CD4-positive, alpha-beta T cell treated with Interleukin-10 for 1 hour (primary cell): ENCODE measurements around the gene SMIM10.
"Not testable (repeated sequence)": the region's sequence is repeated elsewhere in the genome, so short reads cannot be mapped to it uniquely, and the experiment has no call there.

Source experiments
- DNase-seq: peaks from one replicate; pipeline ENCODE4 v3.0.0-alpha.2; 2020

Gene SMIM10

DNA sequence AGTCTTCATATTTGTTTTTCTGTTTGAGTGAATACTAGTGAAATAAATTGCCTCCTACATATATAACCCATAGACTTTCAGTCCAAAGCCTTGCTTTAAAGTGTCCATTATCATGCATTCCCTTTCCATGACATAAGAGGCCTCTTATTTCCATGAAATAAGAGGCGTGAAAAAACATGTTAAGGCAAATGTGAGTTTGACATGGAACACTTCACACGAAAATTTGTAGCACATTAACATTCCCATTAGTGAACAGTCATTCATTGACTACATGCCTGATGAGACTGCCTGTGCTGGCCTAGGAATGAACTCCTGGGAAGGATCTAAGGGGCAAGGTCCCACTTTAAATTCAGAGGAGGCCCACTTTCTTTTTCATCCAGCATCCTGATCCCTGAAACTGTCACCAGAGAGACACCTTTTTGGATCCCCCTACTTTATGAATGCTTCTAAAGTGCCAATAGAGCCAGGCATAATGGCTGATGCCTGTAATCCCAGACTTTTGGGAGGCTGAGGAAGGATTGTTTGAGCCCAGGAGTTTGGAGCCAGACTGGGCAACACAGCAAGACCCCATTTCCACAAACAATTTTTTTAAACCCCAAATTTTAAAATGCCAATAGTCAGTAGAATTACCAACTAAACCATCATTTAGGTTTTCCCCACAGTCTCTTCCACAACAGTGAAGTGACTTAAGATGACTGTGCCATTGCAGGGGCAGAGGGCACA, 24.9 kb downstream of the SMIM10 start:
- DNase-seq, result no peak

DNA sequence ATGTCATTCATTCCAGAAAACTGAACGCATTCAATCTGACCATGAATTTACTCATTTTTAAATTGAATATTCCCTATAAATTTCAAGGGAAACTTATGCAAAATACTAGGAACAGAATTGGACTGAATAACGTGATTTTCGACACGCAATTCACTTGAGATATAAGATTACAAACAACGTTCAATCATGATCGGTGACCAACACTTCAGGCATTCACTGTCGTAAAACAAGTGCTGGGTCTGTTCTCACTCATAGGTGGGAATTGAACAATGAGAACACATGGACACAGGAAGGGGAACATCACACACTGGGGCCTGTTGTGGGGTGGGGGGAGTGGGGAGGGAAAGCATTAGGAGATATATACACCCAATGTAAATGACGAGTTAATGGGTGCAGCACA, 29.1 kb downstream of the SMIM10 start:
- not testable (repeated sequence) for DNase-seq

DNA sequence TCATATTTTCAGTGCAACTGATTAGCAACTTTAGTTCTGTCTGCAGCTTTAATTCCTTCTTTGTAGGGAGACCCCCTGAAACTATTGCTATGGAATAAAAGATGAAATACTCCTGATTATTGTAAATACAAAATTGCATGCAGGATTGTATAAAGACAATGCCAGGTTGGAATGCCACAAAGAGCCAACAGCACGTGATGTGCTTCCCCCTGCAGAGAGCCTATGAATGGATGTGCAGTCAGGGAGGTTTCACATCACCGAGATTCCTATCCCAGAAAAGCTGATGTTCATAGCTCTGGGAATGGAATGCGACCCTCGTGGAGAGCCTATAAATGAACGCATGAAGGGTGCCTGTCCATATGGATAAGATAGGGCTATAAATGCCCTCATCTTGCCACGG, 33.0 kb downstream of the SMIM10 start:
- DNase-seq, result not testable (repeated sequence)

DNA sequence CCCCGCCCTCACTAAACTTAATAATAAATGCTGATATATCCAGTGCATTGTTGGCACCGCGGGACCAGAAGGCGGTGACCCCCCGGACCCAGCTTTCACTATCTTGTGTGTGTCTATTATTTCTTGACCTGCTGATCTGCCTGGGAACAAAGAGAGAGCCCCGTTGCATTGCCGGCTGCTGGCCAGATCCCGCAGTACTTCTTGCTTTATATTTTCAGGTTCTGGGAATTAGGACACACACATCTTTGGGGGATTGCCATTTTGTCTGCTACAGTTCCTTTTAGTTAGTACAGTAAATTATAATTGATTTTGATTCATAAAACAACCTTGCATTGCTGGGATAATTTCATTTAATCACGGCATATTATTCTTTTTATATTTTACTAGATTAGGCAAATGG, 33.7 kb downstream of the SMIM10 start:
- no peak for DNase-seq

DNA sequence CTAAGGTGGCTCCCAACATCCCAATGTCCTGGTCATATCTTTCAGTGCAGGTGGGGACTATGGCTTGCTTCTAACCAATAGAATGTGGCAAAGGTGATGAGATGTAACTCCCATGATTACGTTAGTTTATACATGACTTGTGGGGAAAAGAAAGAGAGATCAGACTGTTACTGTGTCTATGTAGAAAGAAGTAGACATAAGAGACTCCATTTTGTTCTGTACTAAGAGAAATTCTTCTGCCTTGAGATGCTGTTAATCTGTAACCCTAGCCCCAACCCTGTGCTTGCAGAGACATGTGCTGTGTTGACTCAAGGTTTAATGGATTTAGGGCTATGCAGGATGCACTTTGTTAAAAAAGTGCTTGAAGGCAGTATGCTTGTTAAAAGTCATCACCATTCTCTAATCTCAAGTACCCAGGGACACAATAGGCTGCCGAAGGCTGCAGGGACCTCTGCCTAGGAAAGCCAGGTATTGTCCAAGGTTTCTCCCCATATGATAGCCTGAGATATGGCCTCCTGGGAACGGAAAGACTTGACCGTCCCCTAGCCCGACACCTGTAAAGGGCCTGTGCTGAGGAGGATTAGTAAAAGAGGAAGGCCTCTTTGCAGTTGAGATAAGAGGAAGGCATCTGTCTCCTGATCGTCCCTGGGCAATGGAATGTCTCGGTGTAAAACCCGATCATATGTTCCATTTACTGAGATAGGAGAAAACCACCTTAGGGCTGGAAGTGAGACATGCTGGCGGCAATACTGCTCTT, 39.6 kb downstream of the SMIM10 start:
- DNase-seq, result not testable (repeated sequence)

DNA sequence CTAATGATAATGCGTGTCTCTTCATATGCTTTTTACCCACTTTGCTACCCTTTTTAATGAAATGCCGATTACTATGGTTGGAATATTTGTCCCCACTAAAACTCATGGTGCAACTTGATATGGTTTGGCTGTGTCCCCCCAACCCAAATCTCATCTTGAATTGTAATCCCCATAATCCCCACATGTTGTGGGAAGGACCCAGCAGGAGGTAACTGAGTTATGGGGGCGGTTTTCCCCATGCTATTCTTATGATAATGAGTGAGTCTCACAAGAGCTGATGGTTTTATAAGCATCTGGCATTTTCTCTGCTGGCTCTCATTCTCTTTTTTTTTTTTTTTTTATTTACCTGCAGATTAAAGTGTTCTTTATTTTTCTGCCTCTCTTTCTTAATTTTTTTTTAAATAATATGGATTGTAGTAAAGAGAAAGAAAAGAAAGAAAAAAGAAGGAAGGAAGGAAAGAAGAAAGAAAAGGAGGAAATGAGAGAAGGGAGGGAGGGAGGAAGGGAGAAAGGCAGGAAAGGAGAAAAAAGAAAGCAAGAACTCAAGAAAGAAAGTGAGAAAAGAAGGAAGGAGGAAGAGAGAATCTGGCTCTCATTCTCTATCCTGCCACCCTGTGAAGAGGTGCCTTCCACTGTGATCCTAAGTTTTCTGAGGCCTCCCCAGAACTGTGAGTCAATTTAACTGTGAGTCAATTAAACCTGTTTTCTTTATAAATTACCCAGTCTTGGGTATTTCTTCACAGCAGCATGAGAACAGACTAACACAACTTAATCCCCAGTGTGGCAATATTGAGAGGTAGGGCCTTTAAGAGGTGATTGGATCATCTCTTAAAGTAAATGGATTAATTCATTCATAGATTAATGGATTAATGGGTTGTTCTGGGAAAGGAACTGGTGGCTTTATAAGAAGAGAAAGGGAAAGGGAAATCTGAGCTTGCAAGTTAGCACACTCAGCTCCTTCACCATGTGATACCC, 50.6 kb downstream of the SMIM10 start:
- not testable (repeated sequence) for DNase-seq
